ENCODE measurements around the gene AKAP12.

Gene AKAP12

GRCh38 chr6:151310852-151311767 lies 71.3 kb downstream of the AKAP12 start:
- TF ChIP-seq SIN3A (IDR thresholded peaks at IDR 0.05; ENCODE audit: borderline replicate concordance, insufficient read depth, low read length) (no peak), POLR2AphosphoS5 (IDR thresholded peaks at IDR 0.05; ENCODE audit: low read depth, low read length) (no peak), TAF1 (IDR thresholded peaks at IDR 0.05; ENCODE audit: borderline replicate concordance, insufficient read depth, low read length) (no peak), FOXP2 (optimal IDR thresholded peaks at IDR 0.05; ENCODE audit: borderline replicate concordance, extremely low read depth, extremely low read length, insufficient read depth) (no peak)
- TF ChIP-seq, protein P1, sequence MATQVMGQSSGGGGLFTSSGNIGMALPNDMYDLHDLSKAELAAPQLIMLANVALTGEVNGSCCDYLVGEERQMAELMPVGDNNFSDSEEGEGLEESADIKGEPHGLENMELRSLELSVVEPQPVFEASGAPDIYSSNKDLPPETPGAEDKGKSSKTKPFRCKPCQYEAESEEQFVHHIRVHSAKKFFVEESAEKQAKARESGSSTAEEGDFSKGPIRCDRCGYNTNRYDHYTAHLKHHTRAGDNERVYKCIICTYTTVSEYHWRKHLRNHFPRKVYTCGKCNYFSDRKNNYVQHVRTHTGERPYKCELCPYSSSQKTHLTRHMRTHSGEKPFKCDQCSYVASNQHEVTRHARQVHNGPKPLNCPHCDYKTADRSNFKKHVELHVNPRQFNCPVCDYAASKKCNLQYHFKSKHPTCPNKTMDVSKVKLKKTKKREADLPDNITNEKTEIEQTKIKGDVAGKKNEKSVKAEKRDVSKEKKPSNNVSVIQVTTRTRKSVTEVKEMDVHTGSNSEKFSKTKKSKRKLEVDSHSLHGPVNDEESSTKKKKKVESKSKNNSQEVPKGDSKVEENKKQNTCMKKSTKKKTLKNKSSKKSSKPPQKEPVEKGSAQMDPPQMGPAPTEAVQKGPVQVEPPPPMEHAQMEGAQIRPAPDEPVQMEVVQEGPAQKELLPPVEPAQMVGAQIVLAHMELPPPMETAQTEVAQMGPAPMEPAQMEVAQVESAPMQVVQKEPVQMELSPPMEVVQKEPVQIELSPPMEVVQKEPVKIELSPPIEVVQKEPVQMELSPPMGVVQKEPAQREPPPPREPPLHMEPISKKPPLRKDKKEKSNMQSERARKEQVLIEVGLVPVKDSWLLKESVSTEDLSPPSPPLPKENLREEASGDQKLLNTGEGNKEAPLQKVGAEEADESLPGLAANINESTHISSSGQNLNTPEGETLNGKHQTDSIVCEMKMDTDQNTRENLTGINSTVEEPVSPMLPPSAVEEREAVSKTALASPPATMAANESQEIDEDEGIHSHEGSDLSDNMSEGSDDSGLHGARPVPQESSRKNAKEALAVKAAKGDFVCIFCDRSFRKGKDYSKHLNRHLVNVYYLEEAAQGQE (IDR thresholded peaks at IDR 0.05; ENCODE audit: insufficient read depth in 1 of 2, low read depth in 2 of 2, low read length in 2 of 2) = no peak

GRCh38 chr6:151313066-151313491 lies 73.3 kb downstream of the AKAP12 start:
- TF ChIP-seq POLR2AphosphoS5 (IDR thresholded peaks at IDR 0.05; ENCODE audit: low read depth, low read length) (no peak), SIN3A (IDR thresholded peaks at IDR 0.05; ENCODE audit: borderline replicate concordance, insufficient read depth, low read length) (no peak), TAF1 (IDR thresholded peaks at IDR 0.05; ENCODE audit: borderline replicate concordance, insufficient read depth, low read length) (no peak), FOXP2 (optimal IDR thresholded peaks at IDR 0.05; ENCODE audit: borderline replicate concordance, extremely low read depth, extremely low read length, insufficient read depth) (no peak)
- TF ChIP-seq, protein P1 (IDR thresholded peaks at IDR 0.05; ENCODE audit: insufficient read depth in 1 of 2, low read depth in 2 of 2, low read length in 2 of 2) = no peak

DNA sequence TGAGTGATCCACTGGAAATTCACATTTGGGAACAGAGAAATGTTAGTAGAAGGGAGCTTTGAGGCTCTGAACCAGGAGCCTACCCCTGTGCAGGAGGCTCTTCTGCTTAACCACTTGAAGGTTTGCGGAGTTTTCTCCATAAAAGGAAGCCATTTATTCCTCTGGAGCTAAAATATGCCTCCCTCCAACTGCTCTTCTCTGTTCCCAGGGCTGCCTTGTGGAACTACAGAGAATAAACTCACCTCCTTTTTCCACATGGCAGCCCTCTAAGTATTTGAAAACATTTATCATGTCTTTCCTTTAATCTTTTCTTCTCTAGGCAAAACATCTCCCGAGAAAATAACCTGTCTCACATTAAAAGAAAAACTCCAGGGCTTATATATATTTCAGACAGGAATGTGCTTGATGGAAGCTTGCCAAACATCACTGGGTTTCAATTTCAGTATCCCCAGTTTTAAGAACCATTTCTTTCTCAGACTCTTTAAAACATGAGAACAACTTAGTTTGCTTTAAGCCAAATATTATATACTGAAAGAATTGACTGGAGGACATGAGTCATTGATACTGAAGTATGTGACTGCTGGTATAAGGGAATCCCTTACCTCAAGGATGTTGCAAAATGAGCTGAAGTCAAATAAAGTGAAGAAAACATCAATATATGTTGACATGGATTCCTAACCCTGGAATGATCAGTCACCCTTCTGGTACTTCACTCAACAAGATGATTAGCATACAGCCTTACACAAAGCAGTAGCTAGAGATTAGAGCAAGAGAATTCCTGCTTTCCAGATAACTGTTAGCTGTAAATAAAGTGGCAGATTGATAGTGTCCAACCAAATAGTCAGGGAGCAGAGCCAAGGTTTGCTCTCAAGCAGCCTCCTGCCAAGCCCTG lies 77.6 kb downstream of the AKAP12 start:
- TF ChIP-seq POLR2AphosphoS5 (IDR thresholded peaks at IDR 0.05; ENCODE audit: low read depth, low read length) (no peak), TAF1 (IDR thresholded peaks at IDR 0.05; ENCODE audit: borderline replicate concordance, insufficient read depth, low read length) (no peak), FOXP2 (optimal IDR thresholded peaks at IDR 0.05; ENCODE audit: borderline replicate concordance, extremely low read depth, extremely low read length, insufficient read depth) (no peak)
- TF ChIP-seq, protein P1 (IDR thresholded peaks at IDR 0.05; ENCODE audit: insufficient read depth in 1 of 2, low read depth in 2 of 2, low read length in 2 of 2) = no peak

DNA sequence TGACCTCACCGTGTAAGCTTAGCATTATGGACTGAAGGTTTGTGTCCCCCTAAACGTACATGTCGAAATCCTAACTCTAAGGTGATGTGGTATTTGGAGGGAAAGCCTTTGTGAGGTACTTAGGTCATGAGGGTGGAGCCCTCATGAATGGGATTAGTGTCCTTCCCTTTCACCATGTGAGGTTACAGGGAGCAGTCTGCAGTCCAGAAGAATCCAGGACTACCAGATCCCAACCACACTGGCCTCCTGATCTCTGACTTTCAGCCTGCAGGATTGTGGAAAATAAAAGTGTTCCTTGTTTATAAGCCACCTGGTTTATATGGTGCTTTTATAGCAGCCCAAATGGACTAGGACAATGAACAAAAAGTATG lies 78.2 kb downstream of the AKAP12 start:
- TF ChIP-seq TAF1 (IDR thresholded peaks at IDR 0.05; ENCODE audit: borderline replicate concordance, insufficient read depth, low read length) = no peak
- TF ChIP-seq SIN3A (IDR thresholded peaks at IDR 0.05; ENCODE audit: borderline replicate concordance, insufficient read depth, low read length) = no peak
- no peak for TF ChIP-seq FOXP2 (optimal IDR thresholded peaks at IDR 0.05; ENCODE audit: borderline replicate concordance, extremely low read depth, extremely low read length, insufficient read depth)
- no peak for TF ChIP-seq POLR2AphosphoS5 (IDR thresholded peaks at IDR 0.05; ENCODE audit: low read depth, low read length)
- TF ChIP-seq, protein P1 (IDR thresholded peaks at IDR 0.05; ENCODE audit: insufficient read depth in 1 of 2, low read depth in 2 of 2, low read length in 2 of 2) = no peak

All from PFSK-1 (cell line).